HuH-7.5 (cell line): ENCODE results near the gene HIVEP3.
"Not testable (repeated sequence)": the region's sequence is repeated elsewhere in the genome, so short reads cannot be mapped to it uniquely, and the experiment has no call there.

Experiments used
- DNase-seq: peaks from one replicate; pipeline ENCODE4 v3.0.0; 2011; ENCODE audit warnings: low spot score

HIVEP3 gene

GRCh38 chr1:41710980-41711379 lies 207.7 kb downstream of the HIVEP3 start:
- DNase-seq = no peak

GRCh38 chr1:41709873-41710272 lies 208.8 kb downstream of the HIVEP3 start:
- no peak for DNase-seq

GRCh38 chr1:41709331-41709730 lies 209.4 kb downstream of the HIVEP3 start:
- DNase-seq = no peak

GRCh38 chr1:41708332-41708731 lies 210.4 kb downstream of the HIVEP3 start:
- no peak for DNase-seq

GRCh38 chr1:41707793-41708192 lies 210.9 kb downstream of the HIVEP3 start:
- DNase-seq = no peak

GRCh38 chr1:41705798-41706197 lies 212.9 kb downstream of the HIVEP3 start:
- no peak for DNase-seq

GRCh38 chr1:41704196-41704595 lies 214.5 kb downstream of the HIVEP3 start:
- no peak for DNase-seq

- no peak for DNase-seq
Observed at GRCh38 chr1:41702771-41703170, 216.0 kb downstream of the HIVEP3 start.

- DNase-seq = no peak
Observed at GRCh38 chr1:41700986-41701535, 217.7 kb downstream of the HIVEP3 start.

GRCh38 chr1:41700581-41700980 lies 218.1 kb downstream of the HIVEP3 start:
- no peak for DNase-seq

GRCh38 chr1:41699861-41700248 lies 218.9 kb downstream of the HIVEP3 start:
- no peak for DNase-seq

GRCh38 chr1:41698916-41699860 lies 219.5 kb downstream of the HIVEP3 start:
- DNase-seq = no peak

- no peak for DNase-seq
Observed at GRCh38 chr1:41696381-41696780, 222.3 kb downstream of the HIVEP3 start.

- DNase-seq = no peak
Observed at GRCh38 chr1:41695118-41695745, 223.5 kb downstream of the HIVEP3 start.

GRCh38 chr1:41691966-41692365 lies 226.8 kb downstream of the HIVEP3 start:
- not testable (repeated sequence) for DNase-seq

GRCh38 chr1:41691424-41691823 lies 227.3 kb downstream of the HIVEP3 start:
- DNase-seq = no peak

GRCh38 chr1:41690331-41690730 lies 228.4 kb downstream of the HIVEP3 start:
- DNase-seq = no peak

- DNase-seq = no peak
Observed at GRCh38 chr1:41689558-41689981, 229.2 kb downstream of the HIVEP3 start.

- no peak for DNase-seq
Observed at GRCh38 chr1:41689139-41689538, 229.6 kb downstream of the HIVEP3 start.

- no peak for DNase-seq
Observed at GRCh38 chr1:41687007-41687406, 231.7 kb downstream of the HIVEP3 start.

- no peak for DNase-seq
Observed at GRCh38 chr1:41683681-41684500, 234.8 kb downstream of the HIVEP3 start.
